HCT116 (cell line): ENCODE results near the gene PHACTR4. TPM values are rescaled to one million over a fixed set of nuclear protein-coding genes. Genes with fewer than 3 reads are reported as not detected.

Experiments
- ATAC-seq: fragments of 200-7000 bp; cut with Tn5 transposase; 2 replicates; pipeline ENCODE4 v1.9.1; 2020; ENCODE audit warnings: mild to moderate bottlenecking, moderate library complexity
- BruUV-seq: library from RNA; stranded (reverse); fragments of 400-500 nt; replicated peaks from 2 replicates; lab custom pipeline; 2021; lab: Mats Ljungman, UMichigan
- CTCF ChIA-PET: fragments of 300-600 bp; sonication (Branson Sonifier 250); formaldehyde crosslinking; loops from one replicate; lab custom pipeline; 2021; ENCODE audit warnings: antibody characterized with exemption; lab: Charles Lee
- POLR2A ChIA-PET: fragments of 300-600, 350-600 bp; sonication (Branson Sonifier 250); formaldehyde crosslinking; loops from one replicate; lab custom pipeline; 2021; ENCODE audit warnings: antibody characterized with exemption; lab: Charles Lee
- RAD21 ChIA-PET, 2 experiments: fragments of 300-600 bp; sonication (Branson Sonifier 250); formaldehyde crosslinking; loops; one replicate each; lab custom pipeline; 2023; ENCODE audit warnings: low total read pairs in 2 of 2; ENCODE audit not compliant: uncharacterized antibody in 2 of 2, unreplicated experiment in 2 of 2, low non-redundant PET in 1 of 2; lab: Charles Lee
- DNase-seq: peaks from one replicate; pipeline ENCODE4 v3.0.0-alpha.2; 2010; ENCODE audit warnings: low read depth, low spot score
- H2AFZ ChIP-seq: fragments of 200-600 bp; shearing (Covaris generic), sonication (generic); 2 replicates; pipeline ENCODE4 v1.6.1; 2017; ENCODE audit warnings: low read depth, mixed run types, mixed read lengths, antibody characterized with exemption, low read length; ENCODE audit not compliant: poor library complexity, severe bottlenecking
- H3K27ac ChIP-seq: 2 replicates; pipeline ENCODE4 v1.5.1; 2012; ENCODE audit warnings: low read depth, low read length
- H3K27me3 ChIP-seq: fragments of 200-600 bp; sonication (generic); 2 replicates; pipeline ENCODE4 v1.6.1; 2016; ENCODE audit warnings: mixed run types, low read length, mixed read lengths; ENCODE audit not compliant: insufficient read depth
- H3K36me3 ChIP-seq, 2 experiments: fragments of 200-500 bp in 1 of 2; fragments of 200-600 bp in 1 of 2; sonication (Bioruptor generic) in 1 of 2; sonication (generic) in 1 of 2; 2 replicates each; pipeline versions ENCODE4 v1.5.1 to v1.6.1; 2014 to 2016; ENCODE audit warnings: low read length in 2 of 2, inconsistent platforms in 1 of 2, mixed read lengths in 1 of 2, mixed run types in 1 of 2; ENCODE audit not compliant: insufficient read depth in 2 of 2, control insufficient read depth in 1 of 2
- H3K4me1 ChIP-seq, 2 experiments: fragments of 200-600 bp in 1 of 2; sonication (generic) in 1 of 2; 2 replicates each; pipeline versions ENCODE4 v1.5.1 to v1.6.1; 2012 to 2017; ENCODE audit warnings: low read length in 2 of 2, inconsistent platforms in 1 of 2, mild to moderate bottlenecking in 1 of 2, mixed read lengths in 1 of 2, mixed run types in 1 of 2, moderate library complexity in 1 of 2; ENCODE audit not compliant: insufficient read depth in 2 of 2, control insufficient read depth in 1 of 2
- H3K4me2 ChIP-seq: fragments of 200-600 bp; sonication (generic); 2 replicates; pipeline ENCODE4 v1.6.1; 2017; ENCODE audit warnings: mixed run types, low read length, mixed read lengths
- H3K4me3 ChIP-seq, 2 experiments: fragments of 200-600 bp in 1 of 2; sonication (generic) in 1 of 2; replicated peaks in 1 of 2; 2 replicates each; pipeline ENCODE4 v1.5.1; 2011 to 2016; ENCODE audit warnings: low read length in 2 of 2, control low read depth in 1 of 2, low read depth in 1 of 2, mild to moderate bottlenecking in 1 of 2, mixed read lengths in 1 of 2, mixed run types in 1 of 2
- H3K79me2 ChIP-seq: fragments of 200-600 bp; sonication (generic); 2 replicates; pipeline ENCODE4 v1.6.1; 2017; ENCODE audit warnings: mild to moderate bottlenecking, mixed run types, low read length, moderate library complexity, mixed read lengths; ENCODE audit not compliant: insufficient read depth
- H3K9ac ChIP-seq: fragments of 200-600 bp; sonication (generic); 2 replicates; pipeline ENCODE4 v1.6.1; 2016; ENCODE audit warnings: low read length, mixed read lengths
- H3K9me2 ChIP-seq: fragments of 200-600 bp; sonication (generic), shearing (Covaris generic); 2 replicates; pipeline ENCODE4 v1.6.1; 2017; ENCODE audit warnings: mixed run types, mild to moderate bottlenecking, moderate library complexity; ENCODE audit not compliant: insufficient read depth
- H3K9me3 ChIP-seq, 2 experiments: fragments of 200-500 bp in 1 of 2; fragments of 200-600 bp in 1 of 2; sonication (Bioruptor generic) in 1 of 2; sonication (generic) in 1 of 2; 2 replicates each; pipeline ENCODE4 v1.6.1; 2014 to 2017; ENCODE audit warnings: low read length in 2 of 2, mixed read lengths in 2 of 2, inconsistent platforms in 1 of 2, low read depth in 1 of 2, mild to moderate bottlenecking in 1 of 2, mixed run types in 1 of 2, moderate library complexity in 1 of 2; ENCODE audit not compliant: control insufficient read depth in 1 of 2, insufficient read depth in 1 of 2
- H4K20me1 ChIP-seq: fragments of 200-600 bp; sonication (generic), shearing (Covaris generic); 2 replicates; pipeline ENCODE4 v1.6.1; 2017; ENCODE audit warnings: mixed run types, mild to moderate bottlenecking, moderate library complexity; ENCODE audit not compliant: insufficient read depth
- CEBPB ChIP-seq: IDR thresholded peaks from 2 replicates; pipeline ENCODE4 v1.6.1; 2012; ENCODE audit warnings: low read depth
- CTCF ChIP-seq, 3 experiments: fragments of 200-600 bp in 1 of 3; sonication (generic) in 1 of 3; IDR thresholded peaks in 2 of 3; conservative IDR thresholded peaks in 1 of 3; 2 replicates each; pipeline ENCODE4 v1.5.1; 2012 to 2017; ENCODE audit warnings: low read depth in 2 of 3, low read length in 2 of 3, antibody characterized with exemption in 1 of 3, borderline replicate concordance in 1 of 3, control low read depth in 1 of 3, mild to moderate bottlenecking in 1 of 3, mixed read lengths in 1 of 3, mixed run types in 1 of 3, moderate library complexity in 1 of 3; ENCODE audit not compliant: insufficient read depth in 1 of 3
- EGR1 ChIP-seq: IDR thresholded peaks from 2 replicates; pipeline ENCODE4 v1.6.1; 2012; ENCODE audit warnings: low read depth
- ELF1 ChIP-seq: IDR thresholded peaks from 2 replicates; pipeline ENCODE4 v1.6.1; 2012; ENCODE audit warnings: low read depth, borderline replicate concordance
- POLR2A ChIP-seq: IDR thresholded peaks from 2 replicates; pipeline ENCODE4 v1.7.0; 2011; ENCODE audit warnings: borderline replicate concordance; ENCODE audit not compliant: insufficient read depth, insufficient read length; ENCODE audit errors: extremely low read depth
- POLR2AphosphoS5 ChIP-seq: IDR thresholded peaks from 2 replicates; pipeline ENCODE4 v1.6.1; 2011; ENCODE audit warnings: mild to moderate bottlenecking, low read depth, low read length, moderate library complexity
- YY1 ChIP-seq: IDR thresholded peaks from 2 replicates; pipeline ENCODE4 v1.6.1; 2011; ENCODE audit warnings: low read length, low read depth, moderate library complexity, mild to moderate bottlenecking; ENCODE audit not compliant: insufficient replicate concordance; ENCODE audit errors: extremely low read depth
- ZBTB33 ChIP-seq: IDR thresholded peaks from 2 replicates; pipeline ENCODE4 v1.6.1; 2011; ENCODE audit warnings: mild to moderate bottlenecking, low read length, moderate library complexity; ENCODE audit not compliant: insufficient replicate concordance; ENCODE audit errors: extremely low read depth
- ZFX ChIP-seq: fragments of 450-650 bp; IDR thresholded peaks from 2 replicates; pipeline ENCODE4 v1.6.1; 2017
- intact Hi-C: fragments of 100-400 bp; cut with micrococcal nuclease; formaldehyde crosslinking; loops from 2 replicates; pipeline ENCODE4 v1.10.0; 2022
- total RNA-seq: library from RNA; stranded (reverse); gene quantifications from one replicate; pipeline ENCODE4 v1.2.1, GENCODE V29; 2021; ENCODE audit not compliant: unreplicated experiment

The PHACTR4 gene
- total RNA-seq, 1 experiment from 2014 or later, result 36.0 TPM

GRCh38 chr1:28518000-28518744, 148.6 kb downstream of the PHACTR4 start:
- H3K9me2 ChIP-seq, result no peaks in the 10 kb centered on the region
- peaks cover 13 to 60% of the 10 kb centered on the region in 2 experiments; a peak in 3 of 4 replicates for H3K4me1 ChIP-seq
- H3K4me2 ChIP-seq, result peak overlapping the region; percentile 87
- H4K20me1 ChIP-seq, result no peaks in the 10 kb centered on the region
- TF ChIP-seq ZBTB33 (peak; percentile 41), POLR2AphosphoS5 (peak; percentile 84), CTCF (IDR thresholded peaks at IDR 0.05 in 2 of 3, conservative IDR thresholded peaks at IDR 0.05 in 1 of 3; ENCODE audit: borderline replicate concordance in 1 of 3, insufficient read depth in 1 of 3, low read depth in 2 of 3, low read length in 2 of 3) (peak in 2 of 3 experiments; percentile 91 to 97; a peak in 4 of 6 replicates), YY1 (peak; percentile 25), CEBPB (no peak), POLR2A (peak; percentile 45), ZFX (peak; percentile 92), ELF1 (no peak), EGR1 (no peak)
- H3K27ac ChIP-seq, result peak overlapping the region; percentile 99
- H3K79me2 ChIP-seq, result peaks cover 54% of the 10 kb centered on the region
- H3K36me3 ChIP-seq, result peaks cover 0 to 12% of the 10 kb centered on the region in 2 experiments; a peak in 1 of 4 replicates
- no peak overlapping the region for H2AFZ ChIP-seq
- DNase-seq (no peak), ATAC-seq (peak; percentile 75)
- ChIA-PET RAD21 (interaction anchor here in 1 of 2 experiments (0.7 kb wide), 1 partner anchor 149 kb away, joined by 3 read pairs; the partner anchor contains the start of gene PHACTR4), CTCF (interaction anchor here (0.9 kb wide), 1 partner anchor 84 kb away, joined by 5 read pairs; no protein-coding TSS in a partner anchor), POLR2A (interaction anchor here (0.6 to 3.2 kb wide), 4 partner anchors 12 to 93 kb away, joined by 5 to 16 read pairs (median 9); partner anchors contain the start of genes RCC1 and TRNAU1AP)
- peak overlapping the region; percentile 69 to 90 for H3K4me3 ChIP-seq
- H3K9ac ChIP-seq, result peak overlapping the region; percentile 99
- no peaks in the 10 kb centered on the region for H3K27me3 ChIP-seq
- intact Hi-C loops, result loop anchor here (1.0 to 5.0 kb wide), 3 partner anchors 35 to 359 kb away; partner anchors contain the start of gene TRNAU1AP
- no peaks in the 10 kb centered on the region for H3K9me3 ChIP-seq
- BruUV-seq, result no TSS peak
